Lower leg skin (tissue), 4 donors: ENCODE measurements around the gene SLC1A6. TPM values are rescaled to one million over a fixed set of nuclear protein-coding genes. Genes with fewer than 3 reads are reported as not detected.
A peak's percentile ranks its signal among the peaks of the same experiment; 100 is the strongest.

Experiments used
- DNase-seq, 2 donors: peaks; one replicate each; pipeline ENCODE4 v3.0.0-alpha.2; 2019; ENCODE audit warnings: low spot score in 2 of 2
- H3K4me3 ChIP-seq: fragments of 200-600 bp; sonication (generic); 2 replicates; pipeline ENCODE4 v1.5.1; 2017; ENCODE audit warnings: mild to moderate bottlenecking, low read depth; ENCODE audit not compliant: poor library complexity, severe bottlenecking
- POLR2A ChIP-seq, 2 donors: fragments of 450-650 bp; IDR thresholded peaks; one replicate each; pipeline ENCODE4 v1.6.1; 2016 to 2017; ENCODE audit warnings: antibody characterized with exemption in 2 of 2, mild to moderate bottlenecking in 1 of 2, moderate library complexity in 1 of 2
- WGBS, 2 donors: methylation state at CpG; one replicate each; pipeline ENCODE4 v1.1.5; 2018; 5-methylcytosine and 5-hydroxymethylcytosine counted together
- intact Hi-C: fragments of 100-400 bp; cut with DNase I; formaldehyde crosslinking; loops from one replicate; pipeline ENCODE4 v1.15.0; 2023; ENCODE audit warnings: low total_unique reads
- total RNA-seq, 4 donors: library from RNA; depleted of rRNA; stranded (reverse); fragments of >200 nt; gene quantifications; one replicate each; pipeline ENCODE4 v1.1.0, GENCODE V29; 2016
- TF ChIP-seq, protein P1 (sequence below), 3 donors: fragments of 450-650 bp; IDR thresholded peaks; one replicate each; pipeline ENCODE4 v1.5.1; 2016; ENCODE audit warnings: antibody characterized with exemption in 3 of 3, mild to moderate bottlenecking in 3 of 3, moderate library complexity in 2 of 3

Gene SLC1A6
- total RNA-seq, 4 donors from 2014 or later, result 3.3 to 28.0 (median 13.5) TPM

DNA sequence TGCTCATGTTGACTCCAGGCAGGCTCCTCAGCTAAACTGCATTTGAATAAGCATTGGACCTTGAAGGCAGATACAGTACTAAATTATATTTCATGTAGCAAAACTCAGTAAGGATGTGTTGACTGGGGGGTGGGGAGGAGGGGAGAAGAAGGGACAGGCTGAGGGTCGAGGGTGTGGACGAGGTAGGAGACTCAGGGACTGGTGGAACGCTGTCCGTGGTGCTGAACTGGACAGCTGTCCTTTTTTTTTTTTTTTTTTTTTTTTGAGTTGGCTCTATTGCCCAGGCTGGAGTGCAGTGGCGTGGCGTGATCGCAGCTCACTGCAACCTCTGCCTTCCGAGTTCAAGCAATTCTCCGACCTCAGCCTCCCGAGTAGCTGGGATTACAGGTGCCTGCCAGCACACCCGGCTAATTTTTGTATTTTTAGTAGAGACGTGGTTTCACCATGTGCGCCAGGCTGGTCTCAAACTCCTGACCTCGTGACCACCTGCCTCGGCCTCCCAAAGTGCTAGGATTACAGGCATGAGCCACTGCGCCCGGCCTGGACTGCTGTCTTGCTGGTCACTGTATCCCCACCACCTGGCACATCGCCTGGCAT is 36.4 kb upstream of the SLC1A6 start:
- DNase-seq, result no peak
- 44 to 48% methylated on average over 18 of the region's 18 CpGs for WGBS, 2 donors
- intact Hi-C loops, result no loop called here
- no peak for TF ChIP-seq POLR2A (IDR thresholded peaks at IDR 0.05)
- H3K4me3 ChIP-seq, result no peak overlapping the region

DNA sequence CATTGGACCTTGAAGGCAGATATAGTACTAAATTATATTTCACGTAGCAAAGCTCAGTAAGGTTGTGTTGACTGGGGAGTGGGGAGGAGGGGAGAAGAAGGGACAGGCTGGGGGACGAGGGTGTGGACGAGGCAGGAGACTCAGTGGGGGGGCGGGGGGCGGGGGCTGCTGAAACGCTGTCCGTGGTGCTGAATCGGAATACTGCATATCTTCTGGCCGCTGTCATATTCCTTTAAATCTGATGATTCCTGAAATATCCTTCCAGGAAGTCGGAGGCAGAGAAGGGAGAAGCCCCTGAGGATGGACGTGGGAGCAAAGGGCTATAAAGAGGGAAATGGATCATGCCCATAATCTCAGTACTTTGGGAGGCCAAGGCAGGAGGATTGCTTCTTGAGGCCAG is 34.9 kb upstream of the SLC1A6 start:
- H3K4me3 ChIP-seq, result no peak overlapping the region
- 7 to 9% methylated on average over 11 of the region's 11 CpGs for WGBS, 2 donors
- TF ChIP-seq, protein P1, sequence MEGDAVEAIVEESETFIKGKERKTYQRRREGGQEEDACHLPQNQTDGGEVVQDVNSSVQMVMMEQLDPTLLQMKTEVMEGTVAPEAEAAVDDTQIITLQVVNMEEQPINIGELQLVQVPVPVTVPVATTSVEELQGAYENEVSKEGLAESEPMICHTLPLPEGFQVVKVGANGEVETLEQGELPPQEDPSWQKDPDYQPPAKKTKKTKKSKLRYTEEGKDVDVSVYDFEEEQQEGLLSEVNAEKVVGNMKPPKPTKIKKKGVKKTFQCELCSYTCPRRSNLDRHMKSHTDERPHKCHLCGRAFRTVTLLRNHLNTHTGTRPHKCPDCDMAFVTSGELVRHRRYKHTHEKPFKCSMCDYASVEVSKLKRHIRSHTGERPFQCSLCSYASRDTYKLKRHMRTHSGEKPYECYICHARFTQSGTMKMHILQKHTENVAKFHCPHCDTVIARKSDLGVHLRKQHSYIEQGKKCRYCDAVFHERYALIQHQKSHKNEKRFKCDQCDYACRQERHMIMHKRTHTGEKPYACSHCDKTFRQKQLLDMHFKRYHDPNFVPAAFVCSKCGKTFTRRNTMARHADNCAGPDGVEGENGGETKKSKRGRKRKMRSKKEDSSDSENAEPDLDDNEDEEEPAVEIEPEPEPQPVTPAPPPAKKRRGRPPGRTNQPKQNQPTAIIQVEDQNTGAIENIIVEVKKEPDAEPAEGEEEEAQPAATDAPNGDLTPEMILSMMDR (IDR thresholded peaks at IDR 0.05), result no peak
- TF ChIP-seq POLR2A (IDR thresholded peaks at IDR 0.05), result no peak
- DNase-seq, result no peak
- intact Hi-C loops, result no loop called here

DNA sequence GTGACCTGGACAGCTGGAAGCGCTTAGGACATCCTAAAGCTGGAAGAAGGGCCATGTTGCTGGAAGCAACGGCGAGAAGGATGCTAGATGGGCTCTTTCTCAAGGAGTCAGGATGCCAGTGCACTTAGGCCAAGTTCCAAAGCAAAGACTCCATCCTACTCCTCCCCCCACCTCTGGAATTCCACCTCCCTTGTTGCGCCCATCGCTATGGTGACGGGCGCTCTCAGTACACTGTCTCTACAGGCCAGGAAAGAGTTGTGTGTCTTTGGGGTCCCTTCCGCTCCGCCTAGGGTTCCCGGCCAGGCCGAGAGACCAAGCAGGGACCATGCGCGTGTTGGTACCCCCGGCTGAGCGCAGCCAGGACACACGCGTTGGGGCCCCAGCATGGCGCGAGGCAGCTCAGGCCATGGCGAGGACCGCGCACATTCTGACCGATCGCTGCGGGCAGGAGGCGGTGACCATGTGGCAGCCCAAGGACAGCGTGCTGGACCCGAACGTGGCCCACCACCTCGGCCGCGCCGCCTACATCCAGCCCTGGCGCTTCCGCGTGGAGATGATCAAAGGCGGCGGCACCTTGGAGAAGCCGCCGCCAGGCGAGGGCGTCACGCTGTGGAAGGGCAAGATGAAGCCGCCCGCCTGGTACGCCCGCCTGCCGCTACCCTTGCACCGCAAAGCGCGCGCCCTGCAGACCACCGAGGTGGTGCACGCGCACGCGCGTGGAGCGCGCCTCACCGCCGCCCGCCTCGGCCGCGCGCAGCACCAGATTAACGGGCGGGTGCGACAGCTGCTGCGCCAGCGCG is 31.0 kb upstream of the SLC1A6 start:
- H3K4me3 ChIP-seq, result no peak overlapping the region
- intact Hi-C loops, result no loop called here
- WGBS, 2 donors, result 8 to 19% methylated on average over 9 to 48 of the region's 73 CpGs
- no peak for TF ChIP-seq POLR2A (IDR thresholded peaks at IDR 0.05)
- TF ChIP-seq, protein P1 (IDR thresholded peaks at IDR 0.05), result no peak
- no peak for DNase-seq

DNA sequence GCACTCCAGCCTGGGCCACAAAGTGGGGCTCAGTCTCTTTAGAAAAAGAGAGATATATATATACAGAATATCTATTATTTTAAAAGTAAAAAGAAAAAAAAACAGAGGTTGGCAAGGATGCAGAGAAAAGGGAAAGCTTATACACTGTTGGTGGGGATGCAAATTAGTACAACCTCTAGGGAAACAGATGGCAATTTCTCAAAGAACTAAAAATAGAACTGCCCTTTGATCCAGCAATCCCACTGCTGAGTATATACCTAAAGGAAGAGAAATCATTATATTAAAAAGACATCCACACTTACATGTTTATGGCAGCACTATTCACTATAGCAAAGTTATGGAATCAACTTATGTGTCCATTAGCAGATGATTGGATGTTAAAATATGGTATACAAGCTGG is 28.6 kb upstream of the SLC1A6 start:
- intact Hi-C loops, result no loop called here

DNA sequence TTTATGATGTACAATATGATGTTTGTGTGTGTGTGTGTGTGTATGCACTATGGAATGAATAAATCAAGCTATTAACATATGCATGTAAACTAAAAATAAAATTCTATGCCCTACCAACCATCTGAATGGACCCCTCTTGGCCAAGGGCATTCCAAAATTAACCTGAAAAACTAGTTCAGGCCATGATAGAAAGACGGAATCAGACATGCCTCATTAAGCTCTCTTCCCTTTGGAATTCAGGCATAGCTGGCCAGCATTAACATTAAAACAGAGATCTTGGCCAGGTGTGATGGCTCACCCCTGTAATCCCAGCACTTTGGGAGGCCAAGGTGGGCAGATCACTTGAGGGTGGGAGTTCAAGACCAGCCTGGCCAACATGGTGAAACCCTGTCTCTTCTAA is 18.3 kb upstream of the SLC1A6 start:
- intact Hi-C loops, result no loop called here

More for the DNA sequence above, 28.6 kb upstream of the SLC1A6 start:
- no peak for DNase-seq
- TF ChIP-seq POLR2A (IDR thresholded peaks at IDR 0.05), result no peak
- TF ChIP-seq, protein P1 (IDR thresholded peaks at IDR 0.05), result no peak
- no peak overlapping the region for H3K4me3 ChIP-seq

DNA sequence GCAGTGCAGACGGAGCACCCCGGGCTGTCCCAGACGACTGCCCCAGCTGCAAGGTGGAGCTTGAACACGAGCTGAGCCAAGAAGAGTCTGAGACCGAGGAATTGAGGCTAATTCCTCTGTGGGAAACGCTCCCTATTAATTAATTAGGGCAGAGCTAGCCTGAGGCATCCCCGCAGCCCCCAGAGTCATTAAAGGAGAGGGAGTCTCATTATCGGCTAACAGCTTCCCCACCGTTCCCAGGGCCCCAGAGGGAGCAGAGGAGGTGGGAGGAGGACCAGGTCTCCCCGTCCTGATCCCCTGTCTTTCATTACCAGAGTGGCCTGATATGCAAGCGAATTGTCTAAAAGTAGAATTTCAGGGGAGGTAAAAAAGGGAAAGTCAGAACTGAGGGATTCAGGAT is 13.1 kb upstream of the SLC1A6 start:
- no peak for DNase-seq
- no peak overlapping the region for H3K4me3 ChIP-seq
- intact Hi-C loops, result no loop called here
- 46 to 65% methylated on average over 11 of the region's 11 CpGs for WGBS, 2 donors
- TF ChIP-seq POLR2A (IDR thresholded peaks at IDR 0.05), result no peak
- TF ChIP-seq, protein P1 (IDR thresholded peaks at IDR 0.05), result no peak

More for the DNA sequence above, 18.3 kb upstream of the SLC1A6 start:
- DNase-seq, result peak in 1 of 2 donors; percentile 20
- no peak for TF ChIP-seq POLR2A (IDR thresholded peaks at IDR 0.05)
- TF ChIP-seq, protein P1 (IDR thresholded peaks at IDR 0.05), result no peak
- H3K4me3 ChIP-seq, result no peak overlapping the region
- 33 to 61% methylated on average over 1 of the region's 1 CpG for WGBS, 2 donors
